HFF-Myc (cell line): ENCODE measurements around the gene DNAH14.
"Not testable (repeated sequence)": the region's sequence is repeated elsewhere in the genome, so short reads cannot be mapped to it uniquely, and the experiment has no call there.

ENCODE experiments used
- DNase-seq: peaks from one replicate; pipeline ENCODE4 v3.0.0-alpha.2; 2011; ENCODE audit warnings: low read depth; ENCODE audit errors: extremely low read depth
- H3K4me3 ChIP-seq: replicated peaks from 2 replicates; pipeline ENCODE4 v1.5.1; 2011; ENCODE audit warnings: low read depth, mild to moderate bottlenecking, control low read depth, low read length
- CTCF ChIP-seq: IDR thresholded peaks from 2 replicates; pipeline ENCODE4 v1.5.1; 2012; ENCODE audit warnings: mild to moderate bottlenecking, low read depth, low read length, control low read depth; ENCODE audit errors: missing control alignments

DNAH14 gene

DNA sequence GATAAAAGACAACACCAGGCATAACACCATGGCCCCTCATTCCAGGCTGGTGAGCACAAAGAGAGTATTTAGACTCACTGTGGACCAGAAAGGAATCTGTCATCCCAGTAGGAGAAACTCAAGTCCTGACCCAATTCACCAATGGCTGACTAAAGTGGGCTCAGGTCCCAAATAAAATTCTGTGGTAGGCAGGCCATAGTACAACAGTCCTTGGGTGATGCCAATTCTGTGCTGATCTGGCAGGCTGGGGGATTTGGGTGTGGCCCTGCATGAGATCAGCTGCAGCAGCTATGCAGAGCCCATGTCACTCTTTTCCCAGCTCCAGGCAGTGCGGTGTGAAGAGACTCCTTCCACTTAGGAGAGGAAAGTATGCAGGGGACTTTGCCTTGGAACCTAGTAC, 253.2 kb downstream of the DNAH14 start:
- TF ChIP-seq CTCF, result no peak
- DNase-seq, result no peak
- H3K4me3 ChIP-seq, result no peak overlapping the region

- TF ChIP-seq CTCF, result no peak
- H3K4me3 ChIP-seq, result no peak overlapping the region
- no peak for DNase-seq
These were observed 261.8 kb downstream of the DNAH14 start for GRCh38 chr1:225191199-225191753.

- no peak for DNase-seq
- H3K4me3 ChIP-seq, result no peak overlapping the region
- no peak for TF ChIP-seq CTCF
These were observed 272.0 kb downstream of the DNAH14 start for GRCh38 chr1:225201447-225201846.

GRCh38 chr1:225207791-225208190, 278.3 kb downstream of the DNAH14 start:
- TF ChIP-seq CTCF, result no peak
- no peak for DNase-seq
- H3K4me3 ChIP-seq, result no peak overlapping the region

DNA sequence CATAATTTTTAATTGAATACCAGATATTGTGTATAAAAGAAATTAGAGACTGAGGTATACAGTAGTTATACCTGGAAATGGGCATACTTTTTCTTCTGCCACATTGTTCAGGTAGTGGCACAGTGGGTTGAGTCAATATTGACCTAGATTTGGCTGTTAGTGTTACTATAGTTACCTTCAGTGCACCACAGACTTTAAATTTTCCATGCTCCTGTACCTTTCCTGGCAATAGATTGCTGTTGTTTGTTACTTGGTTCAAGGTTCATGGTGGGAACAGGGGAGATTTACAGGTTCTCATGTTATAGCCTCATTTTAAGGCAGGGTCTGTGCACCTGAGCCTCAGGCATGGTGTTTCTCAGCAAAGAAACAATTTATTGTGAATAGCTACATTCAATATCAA, 279.7 kb downstream of the DNAH14 start:
- no peak for TF ChIP-seq CTCF
- no peak overlapping the region for H3K4me3 ChIP-seq
- no peak for DNase-seq

DNA sequence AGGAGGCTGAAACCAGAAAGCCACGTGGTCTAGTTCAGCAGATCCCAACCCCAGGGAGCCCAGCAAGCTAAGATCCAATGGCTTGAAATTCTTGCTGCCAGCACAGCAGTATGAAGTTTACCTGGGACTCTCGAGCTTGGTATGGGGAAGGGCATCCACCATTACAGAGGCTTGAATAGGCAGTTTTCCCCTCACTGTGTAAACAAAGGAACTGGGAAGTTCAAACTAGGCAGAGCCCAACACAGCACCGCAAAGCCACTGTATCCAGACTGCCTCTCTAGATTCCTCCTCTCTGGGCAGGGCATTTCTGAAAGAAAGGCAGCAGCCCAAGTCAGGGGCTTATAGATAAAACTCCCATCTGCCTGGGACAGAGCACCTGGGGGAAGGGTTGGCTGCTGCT, 280.7 kb downstream of the DNAH14 start:
- not testable (repeated sequence) for H3K4me3 ChIP-seq, DNase-seq

- H3K4me3 ChIP-seq, result not testable (repeated sequence)
These were observed 282.4 kb downstream of the DNAH14 start for GRCh38 chr1:225211694-225212442.

GRCh38 chr1:225224287-225224686, 294.8 kb downstream of the DNAH14 start:
- H3K4me3 ChIP-seq, result no peak overlapping the region
- DNase-seq, result no peak
- TF ChIP-seq CTCF, result no peak

More at GRCh38 chr1:225211694-225212442, 282.4 kb downstream of the DNAH14 start:
- DNase-seq, result not testable (repeated sequence)
